Fibroblast of mammary gland (primary cell): ENCODE measurements around the gene GYPA.

Experiments
- DNase-seq: peaks from one replicate; pipeline ENCODE4 v3.0.0-alpha.2; 2010; ENCODE audit warnings: low read depth
- H3K4me3 ChIP-seq: 2 replicates; pipeline ENCODE4 v1.5.1; 2011; ENCODE audit warnings: low read depth, mild to moderate bottlenecking, low read length, moderate library complexity; ENCODE audit not compliant: control insufficient read depth
- TF ChIP-seq, protein P1 (sequence below): conservative IDR thresholded peaks from 2 replicates; pipeline ENCODE4 v1.5.1; 2011; ENCODE audit warnings: low read depth, low read length, inconsistent platforms; ENCODE audit not compliant: control insufficient read depth, insufficient read depth

GYPA gene

DNA sequence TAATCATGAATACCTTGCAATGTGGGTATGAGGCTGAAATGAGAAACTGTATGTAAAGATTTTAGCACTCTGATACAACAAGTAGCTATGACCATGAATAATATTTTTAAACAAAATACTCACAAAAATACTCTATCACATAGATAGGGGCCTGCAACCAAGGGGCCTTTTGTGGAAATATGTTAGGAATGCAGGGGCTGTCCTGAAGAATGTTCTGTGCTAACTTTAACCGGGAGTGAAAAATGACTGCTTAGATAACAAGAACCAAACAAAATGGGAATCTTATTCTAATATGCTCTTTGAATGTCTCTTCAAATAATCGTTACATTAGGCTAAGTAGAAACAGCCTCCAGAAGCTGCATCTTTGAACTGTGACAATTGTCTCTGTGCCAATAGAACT is 37.9 kb upstream of the GYPA start:
- TF ChIP-seq, protein P1, sequence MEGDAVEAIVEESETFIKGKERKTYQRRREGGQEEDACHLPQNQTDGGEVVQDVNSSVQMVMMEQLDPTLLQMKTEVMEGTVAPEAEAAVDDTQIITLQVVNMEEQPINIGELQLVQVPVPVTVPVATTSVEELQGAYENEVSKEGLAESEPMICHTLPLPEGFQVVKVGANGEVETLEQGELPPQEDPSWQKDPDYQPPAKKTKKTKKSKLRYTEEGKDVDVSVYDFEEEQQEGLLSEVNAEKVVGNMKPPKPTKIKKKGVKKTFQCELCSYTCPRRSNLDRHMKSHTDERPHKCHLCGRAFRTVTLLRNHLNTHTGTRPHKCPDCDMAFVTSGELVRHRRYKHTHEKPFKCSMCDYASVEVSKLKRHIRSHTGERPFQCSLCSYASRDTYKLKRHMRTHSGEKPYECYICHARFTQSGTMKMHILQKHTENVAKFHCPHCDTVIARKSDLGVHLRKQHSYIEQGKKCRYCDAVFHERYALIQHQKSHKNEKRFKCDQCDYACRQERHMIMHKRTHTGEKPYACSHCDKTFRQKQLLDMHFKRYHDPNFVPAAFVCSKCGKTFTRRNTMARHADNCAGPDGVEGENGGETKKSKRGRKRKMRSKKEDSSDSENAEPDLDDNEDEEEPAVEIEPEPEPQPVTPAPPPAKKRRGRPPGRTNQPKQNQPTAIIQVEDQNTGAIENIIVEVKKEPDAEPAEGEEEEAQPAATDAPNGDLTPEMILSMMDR = no peak
- no peak overlapping the region for H3K4me3 ChIP-seq
- DNase-seq = no peak

DNA sequence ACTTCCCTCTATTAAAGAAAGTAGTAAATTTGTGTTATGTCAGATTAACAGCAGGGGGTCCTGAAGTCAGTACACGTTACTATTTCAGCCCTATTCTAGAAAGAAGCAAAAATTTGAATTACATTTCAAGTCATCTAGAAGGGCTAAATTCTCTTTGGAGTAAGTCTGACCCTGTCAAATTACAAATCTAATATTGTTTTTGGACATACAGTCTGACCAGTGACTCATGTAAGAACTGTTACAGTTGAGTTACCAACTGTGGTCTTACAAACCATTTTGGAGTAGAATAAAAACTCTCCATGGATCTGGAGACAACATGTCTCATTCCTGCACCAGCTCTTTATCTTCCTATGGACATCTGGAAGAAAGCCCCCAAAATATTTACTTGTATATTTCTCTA is 36.0 kb upstream of the GYPA start:
- TF ChIP-seq, protein P1 = no peak
- no peak overlapping the region for H3K4me3 ChIP-seq
- peak; percentile 9 for DNase-seq

DNA sequence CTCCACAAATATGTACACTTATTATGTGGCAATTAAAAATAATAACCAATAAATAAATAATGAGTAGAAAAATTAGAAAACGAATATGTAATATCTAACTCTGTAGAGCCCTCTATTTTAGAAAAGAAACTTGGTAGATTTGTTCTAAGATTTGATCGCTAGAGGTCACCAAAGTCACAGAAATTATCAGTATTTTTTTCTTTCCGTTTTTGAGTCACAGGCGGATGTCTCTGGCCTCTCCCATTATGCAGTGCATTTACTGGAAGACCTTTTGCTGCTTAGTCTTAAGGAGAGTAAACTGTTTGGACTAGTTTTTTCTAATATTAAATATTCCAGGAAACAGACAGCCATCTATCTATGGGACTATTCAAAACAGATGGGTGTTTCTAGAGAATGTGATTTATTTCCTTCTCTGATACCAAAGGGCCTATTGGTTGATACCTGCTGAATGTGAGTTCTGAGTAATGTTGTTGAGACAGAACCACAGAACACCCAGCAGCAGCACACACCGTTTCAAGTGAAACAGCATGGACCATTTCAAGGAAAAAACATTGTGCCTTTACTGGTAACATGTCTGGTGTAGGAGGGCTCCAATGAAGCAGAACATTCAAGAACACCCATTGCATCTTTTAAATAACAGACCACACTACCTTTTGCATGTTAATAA is 34.0 kb upstream of the GYPA start:
- DNase-seq = peak; percentile 69
- TF ChIP-seq, protein P1 = peak; percentile 29
- no peak overlapping the region for H3K4me3 ChIP-seq

DNA sequence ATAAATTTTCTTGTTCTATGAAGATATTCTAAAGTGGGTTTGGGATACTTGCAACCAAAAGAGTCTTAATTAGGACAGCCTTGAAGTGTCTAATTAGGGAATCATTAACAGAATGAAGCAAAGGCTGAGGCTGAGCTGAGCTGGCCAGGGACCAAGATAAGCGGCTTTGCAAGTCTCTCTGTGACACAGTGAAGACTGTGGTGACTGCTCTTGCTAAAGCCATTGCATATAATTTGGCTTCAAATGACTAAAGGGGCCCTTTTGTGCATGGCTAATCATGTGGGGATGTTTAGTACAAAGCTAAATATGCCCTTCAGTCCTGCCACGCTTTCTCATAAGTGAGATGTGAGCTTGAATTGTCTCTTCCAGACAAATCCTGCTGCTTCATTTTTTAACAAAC is 31.2 kb upstream of the GYPA start:
- no peak overlapping the region for H3K4me3 ChIP-seq
- TF ChIP-seq, protein P1 = no peak
- DNase-seq = no peak

DNA sequence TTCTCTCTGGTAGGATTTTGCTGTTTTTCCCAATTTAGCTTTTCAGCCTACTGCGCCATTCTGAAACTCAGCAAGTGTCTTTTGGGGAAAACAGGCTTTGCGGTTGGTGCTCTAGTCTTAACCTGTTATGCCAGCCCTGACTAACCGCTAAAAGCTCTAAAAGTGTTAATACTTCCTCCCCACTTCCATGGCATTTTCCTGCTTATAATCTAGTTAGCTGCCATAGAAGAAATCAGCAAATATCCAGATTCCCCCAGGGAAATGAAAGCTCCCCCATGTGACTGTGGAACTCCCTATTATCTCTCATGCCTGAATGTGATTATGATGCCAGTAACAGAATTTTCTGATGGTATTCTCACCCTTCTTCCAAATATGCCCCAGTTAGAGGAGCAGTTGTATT is 28.7 kb upstream of the GYPA start:
- DNase-seq = no peak
- TF ChIP-seq, protein P1 = no peak
- H3K4me3 ChIP-seq = no peak overlapping the region

DNA sequence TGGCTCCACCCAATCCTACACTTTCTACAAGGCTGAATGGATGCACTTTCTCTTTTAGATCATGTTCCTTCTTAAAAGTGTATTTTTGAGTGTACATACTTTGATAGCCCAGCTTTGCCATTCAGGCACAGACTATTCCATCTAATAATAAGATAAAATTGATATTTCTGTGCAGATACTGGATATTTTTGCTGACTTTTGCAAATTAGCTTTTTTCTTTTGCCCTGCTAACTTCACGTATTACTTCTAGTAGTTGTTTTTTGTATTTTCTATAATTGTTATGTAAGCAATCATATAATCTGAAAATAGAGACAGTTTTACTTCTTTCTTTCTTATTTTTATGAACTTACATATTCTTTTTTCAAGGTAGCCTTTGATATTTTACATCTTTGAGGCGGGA is 13.5 kb upstream of the GYPA start:
- H3K4me3 ChIP-seq = no peak overlapping the region
- DNase-seq = no peak
- TF ChIP-seq, protein P1 = no peak
